ENCODE data around the gene LPP.

The LPP gene, protein sequence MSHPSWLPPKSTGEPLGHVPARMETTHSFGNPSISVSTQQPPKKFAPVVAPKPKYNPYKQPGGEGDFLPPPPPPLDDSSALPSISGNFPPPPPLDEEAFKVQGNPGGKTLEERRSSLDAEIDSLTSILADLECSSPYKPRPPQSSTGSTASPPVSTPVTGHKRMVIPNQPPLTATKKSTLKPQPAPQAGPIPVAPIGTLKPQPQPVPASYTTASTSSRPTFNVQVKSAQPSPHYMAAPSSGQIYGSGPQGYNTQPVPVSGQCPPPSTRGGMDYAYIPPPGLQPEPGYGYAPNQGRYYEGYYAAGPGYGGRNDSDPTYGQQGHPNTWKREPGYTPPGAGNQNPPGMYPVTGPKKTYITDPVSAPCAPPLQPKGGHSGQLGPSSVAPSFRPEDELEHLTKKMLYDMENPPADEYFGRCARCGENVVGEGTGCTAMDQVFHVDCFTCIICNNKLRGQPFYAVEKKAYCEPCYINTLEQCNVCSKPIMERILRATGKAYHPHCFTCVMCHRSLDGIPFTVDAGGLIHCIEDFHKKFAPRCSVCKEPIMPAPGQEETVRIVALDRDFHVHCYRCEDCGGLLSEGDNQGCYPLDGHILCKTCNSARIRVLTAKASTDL

DNA sequence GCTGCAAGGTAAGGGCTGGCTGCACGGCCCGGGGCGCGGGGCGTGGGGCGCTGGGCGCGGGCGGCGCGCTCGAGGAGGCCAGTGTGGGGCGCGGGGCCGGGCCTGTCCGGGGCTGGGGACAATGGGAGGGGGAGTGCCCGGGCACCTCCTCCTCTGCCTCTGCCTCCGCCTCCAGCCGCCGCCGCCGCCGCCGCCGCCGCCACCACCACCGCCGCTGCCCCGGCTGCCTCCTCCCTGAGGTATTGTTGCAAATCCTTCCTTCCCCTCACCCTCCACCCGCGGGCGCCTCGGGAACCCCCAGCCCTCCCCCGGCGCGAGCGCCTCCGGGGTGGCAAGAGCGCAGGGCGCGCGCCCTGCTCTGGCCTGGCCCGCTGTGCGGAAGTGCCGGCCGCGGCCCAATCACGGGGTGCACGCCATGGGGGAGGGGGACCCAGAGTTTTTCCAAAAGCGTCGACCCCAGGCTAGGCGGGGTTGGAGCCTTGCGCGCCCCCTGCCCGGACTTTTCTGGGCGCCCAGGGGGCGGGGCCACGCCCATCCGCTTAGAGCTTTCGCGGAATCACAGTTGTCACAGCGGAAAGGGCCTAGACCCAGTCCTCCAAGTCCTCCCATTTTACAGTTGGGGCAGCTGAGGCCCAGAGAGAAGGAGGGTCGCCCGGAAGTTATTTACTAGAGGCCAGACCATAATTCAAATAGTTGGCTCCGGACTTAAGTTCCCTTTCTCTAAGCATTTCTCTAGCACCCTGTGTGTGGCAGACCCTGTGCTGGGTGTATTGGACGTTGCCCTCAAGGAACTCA is at the start of gene LPP:
Gene LPP (plus strand): TSS at position 144 of the 795 bp plus-strand sequence. CDS start 251,964 bp downstream, outside the sequence.
- H4K20me1 ChIP-seq (ENCODE audit: low read depth, low read length), result no peaks in the 10 kb centered on the region
- H3K9me2 ChIP-seq (replicated peaks; ENCODE audit: insufficient read depth, low read length), result no peaks in the 10 kb centered on the region
- TF ChIP-seq, protein P1, sequence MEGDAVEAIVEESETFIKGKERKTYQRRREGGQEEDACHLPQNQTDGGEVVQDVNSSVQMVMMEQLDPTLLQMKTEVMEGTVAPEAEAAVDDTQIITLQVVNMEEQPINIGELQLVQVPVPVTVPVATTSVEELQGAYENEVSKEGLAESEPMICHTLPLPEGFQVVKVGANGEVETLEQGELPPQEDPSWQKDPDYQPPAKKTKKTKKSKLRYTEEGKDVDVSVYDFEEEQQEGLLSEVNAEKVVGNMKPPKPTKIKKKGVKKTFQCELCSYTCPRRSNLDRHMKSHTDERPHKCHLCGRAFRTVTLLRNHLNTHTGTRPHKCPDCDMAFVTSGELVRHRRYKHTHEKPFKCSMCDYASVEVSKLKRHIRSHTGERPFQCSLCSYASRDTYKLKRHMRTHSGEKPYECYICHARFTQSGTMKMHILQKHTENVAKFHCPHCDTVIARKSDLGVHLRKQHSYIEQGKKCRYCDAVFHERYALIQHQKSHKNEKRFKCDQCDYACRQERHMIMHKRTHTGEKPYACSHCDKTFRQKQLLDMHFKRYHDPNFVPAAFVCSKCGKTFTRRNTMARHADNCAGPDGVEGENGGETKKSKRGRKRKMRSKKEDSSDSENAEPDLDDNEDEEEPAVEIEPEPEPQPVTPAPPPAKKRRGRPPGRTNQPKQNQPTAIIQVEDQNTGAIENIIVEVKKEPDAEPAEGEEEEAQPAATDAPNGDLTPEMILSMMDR (IDR thresholded peaks at IDR 0.05; ENCODE audit: insufficient read depth, low read length, poor library complexity, severe bottlenecking), result no peak
- TF ChIP-seq EZH2phosphoT487 (conservative IDR thresholded peaks at IDR 0.05; ENCODE audit: low read length), result no peak
- peak within 1 kb of the TSS; percentile 70 for H3K4me3 ChIP-seq (ENCODE audit: insufficient read depth, low read length, poor library complexity, severe bottlenecking)
- no peaks in the 10 kb centered on the region for H3K36me3 ChIP-seq (ENCODE audit: low read length)
- peak within 1 kb of the TSS; percentile 80 for H2AFZ ChIP-seq (ENCODE audit: low read depth, low read length, severe bottlenecking)
- H3K4me2 ChIP-seq (ENCODE audit: low read depth, low read length, poor library complexity, severe bottlenecking), result peak within 1 kb of the TSS; percentile 74
- H3F3A ChIP-seq (ENCODE audit: insufficient read depth), result peaks cover 10% of the 10 kb centered on the region
- no peaks in the 10 kb centered on the region for H3K79me2 ChIP-seq (ENCODE audit: insufficient read depth, low read length)
- H3K9ac ChIP-seq (ENCODE audit: low read length), result peak within 1 kb of the TSS; percentile 75
- no peaks in the 10 kb centered on the region for H3K27me3 ChIP-seq (ENCODE audit: low read length)
- peak within 1 kb of the TSS; percentile 46 for H3K27ac ChIP-seq (ENCODE audit: low read depth, low read length)
- no peaks in the 10 kb centered on the region for H3K9me3 ChIP-seq (ENCODE audit: insufficient read depth, low read length)

DNA sequence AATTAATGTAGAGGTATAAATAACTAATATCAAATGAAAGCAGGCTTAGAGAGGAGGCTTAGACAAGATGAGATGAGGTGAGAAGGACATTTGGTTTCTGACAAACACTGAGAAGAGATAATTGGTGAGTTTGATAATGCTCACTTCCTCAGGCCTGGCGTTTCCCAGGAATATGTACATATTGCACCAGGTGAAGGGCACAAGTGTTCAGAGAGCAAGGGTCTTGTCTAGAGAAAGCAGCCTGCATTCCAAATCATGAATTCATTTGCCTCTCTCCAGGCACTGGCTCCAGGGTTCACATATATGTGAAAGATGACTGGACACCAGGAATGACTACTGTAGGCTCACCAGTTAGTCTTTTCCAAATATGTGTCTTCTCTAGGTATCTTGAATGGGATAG is 48.0 kb upstream of the LPP start:
- Histone ChIP-seq H3K9ac (ENCODE audit: low read length) (no peak overlapping the region), H3F3A (ENCODE audit: insufficient read depth) (peaks cover 34% of the 10 kb centered on the region), H3K36me3 (ENCODE audit: low read length) (no peaks in the 10 kb centered on the region), H3K27me3 (ENCODE audit: low read length) (no peaks in the 10 kb centered on the region), H3K9me2 (replicated peaks; ENCODE audit: insufficient read depth, low read length) (no peaks in the 10 kb centered on the region), H3K4me2 (ENCODE audit: low read depth, low read length, poor library complexity, severe bottlenecking) (no peak overlapping the region), H3K27ac (ENCODE audit: low read depth, low read length) (no peak overlapping the region), H4K20me1 (ENCODE audit: low read depth, low read length) (no peaks in the 10 kb centered on the region), H3K9me3 (ENCODE audit: insufficient read depth, low read length) (peaks cover 5% of the 10 kb centered on the region; the same call in 1 of the 2 replicates), H2AFZ (ENCODE audit: low read depth, low read length, severe bottlenecking) (no peak overlapping the region), H3K4me3 (ENCODE audit: insufficient read depth, low read length, poor library complexity, severe bottlenecking) (no peak overlapping the region), H3K79me2 (ENCODE audit: insufficient read depth, low read length) (no peaks in the 10 kb centered on the region)
- TF ChIP-seq, protein P1 (IDR thresholded peaks at IDR 0.05; ENCODE audit: insufficient read depth, low read length, poor library complexity, severe bottlenecking), result no peak
- no peak for TF ChIP-seq EZH2phosphoT487 (conservative IDR thresholded peaks at IDR 0.05; ENCODE audit: low read length)

DNA sequence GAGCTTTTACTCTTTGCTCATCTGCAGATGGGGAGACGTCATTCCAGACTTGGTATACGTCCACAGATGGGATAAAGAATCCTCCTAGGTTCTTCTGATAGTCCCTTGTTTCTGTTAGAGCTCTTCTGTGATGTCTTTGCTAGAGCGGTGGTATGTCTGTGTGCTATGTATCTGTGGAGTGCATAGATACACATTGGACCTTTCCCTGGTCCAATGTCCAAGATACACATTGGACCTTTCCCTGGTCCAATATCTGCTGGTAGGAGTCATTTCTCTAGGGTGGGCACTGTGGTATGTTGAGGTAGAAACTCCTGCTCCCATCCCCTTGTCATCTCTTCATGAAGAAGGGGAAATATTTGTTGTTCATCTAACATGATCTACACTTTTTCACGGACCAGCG is 47.5 kb upstream of the LPP start:
- Histone ChIP-seq H3K79me2 (ENCODE audit: insufficient read depth, low read length) (no peaks in the 10 kb centered on the region), H3K9me3 (ENCODE audit: insufficient read depth, low read length) (peaks cover under 1% of the 10 kb centered on the region; the same call in 1 of the 2 replicates), H3K9me2 (replicated peaks; ENCODE audit: insufficient read depth, low read length) (no peaks in the 10 kb centered on the region), H3K4me2 (ENCODE audit: low read depth, low read length, poor library complexity, severe bottlenecking) (no peak overlapping the region), H3K27me3 (ENCODE audit: low read length) (no peaks in the 10 kb centered on the region), H4K20me1 (ENCODE audit: low read depth, low read length) (no peaks in the 10 kb centered on the region), H3K4me3 (ENCODE audit: insufficient read depth, low read length, poor library complexity, severe bottlenecking) (no peak overlapping the region), H2AFZ (ENCODE audit: low read depth, low read length, severe bottlenecking) (no peak overlapping the region), H3F3A (ENCODE audit: insufficient read depth) (peaks cover 29% of the 10 kb centered on the region), H3K27ac (ENCODE audit: low read depth, low read length) (peak overlapping the region; percentile 8; the same call in 1 of the 2 replicates), H3K9ac (ENCODE audit: low read length) (no peak overlapping the region), H3K36me3 (ENCODE audit: low read length) (no peaks in the 10 kb centered on the region)
- TF ChIP-seq, protein P1 (IDR thresholded peaks at IDR 0.05; ENCODE audit: insufficient read depth, low read length, poor library complexity, severe bottlenecking), result no peak
- TF ChIP-seq EZH2phosphoT487 (conservative IDR thresholded peaks at IDR 0.05; ENCODE audit: low read length), result no peak

All from SU-DHL-6 (cell line).